Renal pelvis (tissue), 4 donors: ENCODE measurements around the gene PCP2. TPM values are rescaled to one million over a fixed set of nuclear protein-coding genes. Genes with fewer than 3 reads are reported as not detected.
A peak's percentile ranks its signal among the peaks of the same experiment; 100 is the strongest.

ENCODE experiments used
- DNase-seq: peaks from one replicate; pipeline ENCODE4 v3.0.0-alpha.2; 2013
- polyA plus RNA-seq, 3 donors: library from polyadenylated mRNA; unstranded; fragments of 120-200 nt; gene quantifications; one replicate each; pipeline ENCODE4 v1.2.1, GENCODE V29; 2013; ENCODE audit not compliant: insufficient read length in 3 of 3

Gene PCP2
- polyA plus RNA-seq, 3 donors = 0.91 to 2.1 (median 1.0) TPM

DNA sequence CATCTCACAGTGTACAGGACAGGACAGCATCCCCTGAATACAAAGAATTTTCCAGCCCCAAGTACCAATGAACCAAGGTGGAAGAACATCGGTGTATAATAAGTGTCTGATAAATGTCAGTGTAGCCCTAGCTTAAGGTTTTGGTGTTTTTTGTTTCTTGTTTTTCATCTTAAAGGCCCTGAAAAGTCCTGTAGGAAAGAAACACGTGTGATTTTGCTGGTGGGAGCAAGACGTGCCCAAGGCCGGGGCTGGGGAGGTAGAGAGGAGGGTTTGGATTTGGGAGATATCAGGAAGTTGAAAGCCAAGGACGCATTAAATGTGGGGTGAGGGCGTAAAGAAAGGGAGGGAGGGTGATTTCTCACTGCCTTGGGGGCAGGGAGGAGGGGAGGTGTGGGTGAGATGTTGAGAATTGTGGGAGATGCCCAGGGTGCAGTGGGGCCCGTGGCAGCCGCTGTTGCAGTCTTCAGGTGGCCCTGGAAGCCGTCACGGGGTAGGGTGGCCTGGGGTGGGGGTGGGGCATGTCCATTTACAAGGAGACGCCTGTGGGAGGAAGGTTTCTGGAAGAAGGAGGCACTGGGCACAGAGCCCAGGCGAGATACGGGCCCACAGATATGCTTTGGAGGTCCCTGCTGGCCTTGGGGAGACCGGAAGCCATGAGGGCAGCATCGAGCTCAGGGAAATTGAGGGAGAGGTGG, 31.1 kb downstream of the PCP2 start:
- DNase-seq = no peak

DNA sequence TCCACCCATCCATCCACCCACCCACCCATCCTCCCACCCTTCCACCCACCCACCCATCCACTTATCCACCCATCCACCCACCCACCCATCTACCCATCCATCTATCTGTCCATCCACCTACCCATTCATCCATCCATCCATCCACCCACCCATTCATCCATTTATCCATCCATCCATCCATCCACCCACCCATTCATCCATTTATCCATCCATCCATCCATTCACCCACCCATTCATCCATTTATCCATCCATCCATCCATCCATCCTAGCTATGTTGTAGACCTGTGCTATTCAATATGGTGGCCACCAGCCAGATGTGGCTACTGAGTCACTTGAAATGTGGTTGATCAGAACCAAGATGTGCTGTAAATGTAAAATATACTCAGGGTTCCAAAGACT, 32.8 kb downstream of the PCP2 start:
- no peak for DNase-seq

DNA sequence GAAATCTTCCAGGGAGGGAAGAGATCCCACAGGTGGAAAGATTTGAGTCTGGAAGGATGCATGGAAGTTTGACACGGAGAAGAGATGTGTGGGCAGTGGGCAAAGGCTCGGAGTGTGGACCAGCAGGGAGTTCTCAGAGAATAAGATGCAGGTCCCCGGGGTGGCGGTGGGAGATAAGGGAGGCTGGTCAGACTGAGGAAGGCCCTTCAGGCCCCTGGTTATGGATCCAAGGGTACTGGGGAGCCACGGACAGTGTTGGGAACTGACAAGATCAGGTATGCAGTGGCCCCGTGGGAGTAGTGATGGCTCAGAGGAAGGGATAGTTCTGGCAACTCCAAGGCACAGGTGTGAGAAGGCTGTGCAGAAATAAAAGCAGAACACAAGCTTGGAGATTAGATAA, 35.3 kb downstream of the PCP2 start:
- DNase-seq = no peak

DNA sequence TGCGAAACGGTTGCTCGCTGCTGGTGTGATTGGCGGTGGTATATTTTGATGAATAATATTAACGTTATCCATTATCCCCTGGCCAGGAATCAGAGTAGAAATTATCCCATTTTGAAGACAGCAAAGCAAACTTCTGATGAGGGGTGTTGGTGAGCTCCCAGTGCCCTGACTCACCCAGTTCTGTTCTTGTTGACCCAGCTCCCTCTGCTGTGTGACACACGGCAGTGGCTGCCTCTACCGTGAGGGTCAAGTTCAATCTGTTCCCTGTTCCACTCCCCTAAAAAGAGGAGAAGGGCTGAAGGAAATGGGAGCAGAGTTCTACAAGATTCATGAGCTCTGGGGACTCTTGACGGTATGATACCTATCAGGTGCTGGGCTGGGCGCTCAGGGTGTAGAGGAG, 35.8 kb downstream of the PCP2 start:
- DNase-seq = no peak

- DNase-seq = no peak
Observed at GRCh38 chr19:7596211-7596937, 37.1 kb downstream of the PCP2 start.

DNA sequence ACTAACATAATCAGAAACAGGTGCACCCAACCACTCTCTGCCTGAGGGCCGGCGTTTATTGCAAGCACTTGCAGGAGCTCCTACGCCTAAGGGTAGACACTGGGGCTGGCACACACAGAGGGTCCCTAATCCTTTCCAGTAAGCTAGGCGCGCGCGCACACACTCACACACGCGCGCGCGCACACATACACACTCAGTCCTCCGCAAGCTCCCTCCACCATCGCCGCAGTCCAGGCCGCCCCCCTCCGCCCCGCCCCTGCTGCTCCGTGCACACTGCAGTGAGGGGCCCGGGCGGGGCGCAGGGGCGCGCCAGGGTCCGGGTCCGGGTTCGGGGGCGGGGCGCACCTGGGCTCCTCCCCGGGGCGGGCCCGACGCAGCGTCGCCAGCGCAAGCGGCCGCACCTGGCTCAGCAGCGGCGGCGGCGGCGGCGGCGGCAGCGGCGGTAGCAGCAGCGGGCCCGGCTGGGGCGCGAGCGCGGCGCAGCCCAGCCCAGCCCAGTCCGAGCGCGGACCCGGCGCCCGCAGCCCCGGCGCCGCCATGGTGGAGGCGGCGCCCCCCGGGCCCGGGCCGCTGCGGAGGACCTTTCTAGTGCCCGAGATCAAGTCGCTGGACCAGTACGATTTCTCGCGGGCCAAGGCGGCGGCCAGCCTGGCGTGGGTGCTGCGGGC, 37.9 kb downstream of the PCP2 start, which contains the start of gene CAMSAP3:
CAMSAP3 (plus strand) TSS at position 398 of the 668 bp plus-strand sequence; CDS start at position 538, 140 bp downstream.
- DNase-seq = peak; percentile 55

- DNase-seq = no peak
Observed at GRCh38 chr19:7590256-7590655, 43.3 kb downstream of the PCP2 start.

DNA sequence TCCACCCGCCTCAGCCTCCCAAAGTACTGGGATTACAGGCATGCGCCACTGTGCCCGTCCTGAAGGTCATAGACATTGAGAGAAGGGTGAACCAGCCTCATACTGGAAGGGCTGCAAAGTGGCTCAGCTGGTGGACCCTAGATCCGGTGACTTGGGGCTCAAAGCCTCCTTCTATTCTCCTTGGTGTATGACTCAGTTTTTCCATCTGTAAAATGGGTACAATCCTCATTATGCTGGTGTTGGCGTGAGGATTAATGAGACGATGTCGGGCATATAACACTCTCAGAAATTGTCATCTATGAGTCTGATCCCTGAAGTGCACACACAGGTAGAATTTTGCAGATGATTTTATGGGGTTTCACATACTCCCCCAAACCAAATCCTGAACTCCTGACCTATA, 43.7 kb downstream of the PCP2 start:
- no peak for DNase-seq

- no peak for DNase-seq
Observed at GRCh38 chr19:7582446-7582845, 51.1 kb downstream of the PCP2 start.

Other genes with a start within 250 kb of the PCP2 start
- 10 to 100 TPM in 1 of 3 donors, 1 to 10 TPM in 2; 7.0 to 10.8 (median 9.2) TPM for gene PEX11G, start 144.7 kb downstream of the PCP2 start, polyA plus RNA-seq
- gene ZNF358, start 117.6 kb downstream of the PCP2 start, polyA plus RNA-seq = 10 to 100 TPM; 53.7 to 70.8 (median 64.5) TPM
- 10 to 100 TPM; 18.5 to 20.0 (median 19.8) TPM for gene MCOLN1, start 111.1 kb downstream of the PCP2 start, polyA plus RNA-seq
- gene PNPLA6, start 98.0 kb downstream of the PCP2 start, polyA plus RNA-seq = 10 to 100 TPM; 42.2 to 46.0 (median 42.8) TPM
- gene CAMSAP3, start 37.9 kb downstream of the PCP2 start, polyA plus RNA-seq = 10 to 100 TPM; 25.0 to 28.6 (median 26.2) TPM
- 10 to 100 TPM; 37.5 to 47.5 (median 44.2) TPM for gene XAB2, start 4.2 kb downstream of the PCP2 start, polyA plus RNA-seq
- gene PET100, start 3.9 kb downstream of the PCP2 start, polyA plus RNA-seq = 100 to 1,000 TPM; 105 to 133 (median 113) TPM
- 10 to 100 TPM; 61.8 to 89.2 (median 81.4) TPM for gene STXBP2, start 3.4 kb upstream of the PCP2 start, polyA plus RNA-seq
- 1 to 10 TPM; 1.3 to 2.2 (median 1.4) TPM for gene RETN, start 35.3 kb upstream of the PCP2 start, polyA plus RNA-seq
- gene MCEMP1, start 43.4 kb upstream of the PCP2 start, polyA plus RNA-seq = under 1 TPM; 0.21 to 0.53 (median 0.21) TPM
- 10 to 100 TPM; 60.2 to 81.9 (median 65.1) TPM for gene TRAPPC5, start 47.1 kb upstream of the PCP2 start, polyA plus RNA-seq
- under 1 TPM in 2 of 3 donors, not detected in 1; 0.12 to 0.17 TPM for gene FCER2, start 68.4 kb upstream of the PCP2 start, polyA plus RNA-seq
- gene CLEC4G, start 98.4 kb upstream of the PCP2 start, polyA plus RNA-seq = not detected
- 1 to 10 TPM in 2 of 3 donors, under 1 TPM in 1; 1.00 to 1.9 (median 1.5) TPM for gene CD209, start 113.8 kb upstream of the PCP2 start, polyA plus RNA-seq
- gene CLEC4M, start 129.5 kb upstream of the PCP2 start, polyA plus RNA-seq = 1 to 10 TPM; 2.4 to 3.9 (median 3.9) TPM
- gene EVI5L, start 196.5 kb upstream of the PCP2 start, polyA plus RNA-seq = 10 to 100 TPM; 17.1 to 18.4 (median 18.2) TPM
- gene PRR36, start 240.7 kb upstream of the PCP2 start, polyA plus RNA-seq = 10 to 100 TPM in 1 of 3 donors, 1 to 10 TPM in 2; 9.0 to 10.1 (median 9.6) TPM